ENCODE measurements around the gene APBB2. TPM values are rescaled to one million over a fixed set of nuclear protein-coding genes. Genes with fewer than 3 reads are reported as not detected.

Gene APBB2
- total RNA-seq, 1 experiment from 2014 or later, result 80.7 TPM

GRCh38 chr4:41009411-41009810 lies 204.9 kb downstream of the APBB2 start:
- peaks cover 61% of the 10 kb centered on the region for H3K36me3 Mint-ChIP-seq (ENCODE audit: insufficient read depth, unreplicated experiment)
- BruUV-seq (replicated peaks), result no TSS peak
- ChIA-PET POLR2A (no interaction called here), CTCF (no interaction called here)
- no peak overlapping the region for H3K27ac Mint-ChIP-seq (ENCODE audit: unreplicated experiment)
- intact Hi-C loops (cut with micrococcal nuclease; ENCODE audit: unreplicated experiment), result no loop called here
- Histone ChIP-seq H3K4me3 (ENCODE audit: low read depth, low read length) (no peak overlapping the region), H3K4me1 (no peaks in the 10 kb centered on the region), H3K9me3 (no peaks in the 10 kb centered on the region), H3K27me3 (replicated peaks; ENCODE audit: control insufficient read depth, insufficient read depth, low read length) (no peaks in the 10 kb centered on the region), H3K36me3 (ENCODE audit: control insufficient read depth, insufficient read depth, low read length) (no peaks in the 10 kb centered on the region; the same call in none of the 2 replicates)
- DNase-seq, result no peak
- H3K4me3 Mint-ChIP-seq (ENCODE audit: unreplicated experiment), result no peak overlapping the region
- peaks cover 7% of the 10 kb centered on the region for H3K4me1 Mint-ChIP-seq (ENCODE audit: low read depth, unreplicated experiment)
- H3K9me3 Mint-ChIP-seq (ENCODE audit: unreplicated experiment), result no peaks in the 10 kb centered on the region
- TF ChIP-seq, protein P1, sequence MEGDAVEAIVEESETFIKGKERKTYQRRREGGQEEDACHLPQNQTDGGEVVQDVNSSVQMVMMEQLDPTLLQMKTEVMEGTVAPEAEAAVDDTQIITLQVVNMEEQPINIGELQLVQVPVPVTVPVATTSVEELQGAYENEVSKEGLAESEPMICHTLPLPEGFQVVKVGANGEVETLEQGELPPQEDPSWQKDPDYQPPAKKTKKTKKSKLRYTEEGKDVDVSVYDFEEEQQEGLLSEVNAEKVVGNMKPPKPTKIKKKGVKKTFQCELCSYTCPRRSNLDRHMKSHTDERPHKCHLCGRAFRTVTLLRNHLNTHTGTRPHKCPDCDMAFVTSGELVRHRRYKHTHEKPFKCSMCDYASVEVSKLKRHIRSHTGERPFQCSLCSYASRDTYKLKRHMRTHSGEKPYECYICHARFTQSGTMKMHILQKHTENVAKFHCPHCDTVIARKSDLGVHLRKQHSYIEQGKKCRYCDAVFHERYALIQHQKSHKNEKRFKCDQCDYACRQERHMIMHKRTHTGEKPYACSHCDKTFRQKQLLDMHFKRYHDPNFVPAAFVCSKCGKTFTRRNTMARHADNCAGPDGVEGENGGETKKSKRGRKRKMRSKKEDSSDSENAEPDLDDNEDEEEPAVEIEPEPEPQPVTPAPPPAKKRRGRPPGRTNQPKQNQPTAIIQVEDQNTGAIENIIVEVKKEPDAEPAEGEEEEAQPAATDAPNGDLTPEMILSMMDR (IDR thresholded peaks at IDR 0.05; ENCODE audit: insufficient read depth in 1 of 2, low read depth in 1 of 2, low read length in 1 of 2, severe bottlenecking in 1 of 2, unreplicated experiment in 1 of 2), result no peak
- no peaks in the 10 kb centered on the region for H3K27me3 Mint-ChIP-seq (ENCODE audit: insufficient read depth, unreplicated experiment)

- ChIA-PET CTCF (no interaction called here), POLR2A (no interaction called here)
- BruUV-seq (replicated peaks), result no TSS peak
These were observed 208.2 kb downstream of the APBB2 start for GRCh38 chr4:41006141-41006540.

GRCh38 chr4:41002309-41002708 lies 212.0 kb downstream of the APBB2 start:
- Histone ChIP-seq H3K4me1 (no peaks in the 10 kb centered on the region), H3K36me3 (ENCODE audit: control insufficient read depth, insufficient read depth, low read length) (no peaks in the 10 kb centered on the region; the same call in 1 of the 2 replicates), H3K9me3 (no peaks in the 10 kb centered on the region), H3K4me3 (ENCODE audit: low read depth, low read length) (no peak overlapping the region), H3K27me3 (replicated peaks; ENCODE audit: control insufficient read depth, insufficient read depth, low read length) (no peaks in the 10 kb centered on the region)
- TF ChIP-seq, protein P1 (IDR thresholded peaks at IDR 0.05; ENCODE audit: insufficient read depth in 1 of 2, low read depth in 1 of 2, low read length in 1 of 2, severe bottlenecking in 1 of 2, unreplicated experiment in 1 of 2), result no peak
- Mint-ChIP-seq H3K27ac (ENCODE audit: unreplicated experiment) (no peak overlapping the region), H3K9me3 (ENCODE audit: unreplicated experiment) (peaks cover 2% of the 10 kb centered on the region), H3K4me1 (ENCODE audit: low read depth, unreplicated experiment) (peaks cover 1% of the 10 kb centered on the region), H3K36me3 (ENCODE audit: insufficient read depth, unreplicated experiment) (peaks cover 22% of the 10 kb centered on the region), H3K4me3 (ENCODE audit: unreplicated experiment) (no peak overlapping the region), H3K27me3 (ENCODE audit: insufficient read depth, unreplicated experiment) (no peaks in the 10 kb centered on the region)
- no TSS peak for BruUV-seq (replicated peaks)
- ChIA-PET CTCF (no interaction called here), POLR2A (no interaction called here)
- intact Hi-C loops (cut with micrococcal nuclease; ENCODE audit: unreplicated experiment), result no loop called here
- no peak for DNase-seq

More at GRCh38 chr4:41006141-41006540, 208.2 kb downstream of the APBB2 start:
- Histone ChIP-seq H3K4me1 (no peaks in the 10 kb centered on the region), H3K27me3 (replicated peaks; ENCODE audit: control insufficient read depth, insufficient read depth, low read length) (no peaks in the 10 kb centered on the region), H3K9me3 (no peaks in the 10 kb centered on the region), H3K36me3 (ENCODE audit: control insufficient read depth, insufficient read depth, low read length) (no peaks in the 10 kb centered on the region; the same call in 1 of the 2 replicates), H3K4me3 (ENCODE audit: low read depth, low read length) (no peak overlapping the region)
- no peak overlapping the region for H3K27ac Mint-ChIP-seq (ENCODE audit: unreplicated experiment)
- TF ChIP-seq, protein P1 (IDR thresholded peaks at IDR 0.05; ENCODE audit: insufficient read depth in 1 of 2, low read depth in 1 of 2, low read length in 1 of 2, severe bottlenecking in 1 of 2, unreplicated experiment in 1 of 2), result no peak
- intact Hi-C loops (cut with micrococcal nuclease; ENCODE audit: unreplicated experiment), result no loop called here
- no peaks in the 10 kb centered on the region for H3K9me3 Mint-ChIP-seq (ENCODE audit: unreplicated experiment)
- H3K4me3 Mint-ChIP-seq (ENCODE audit: unreplicated experiment), result no peak overlapping the region
- DNase-seq, result no peak
- H3K36me3 Mint-ChIP-seq (ENCODE audit: insufficient read depth, unreplicated experiment), result peaks cover 40% of the 10 kb centered on the region
- no peaks in the 10 kb centered on the region for H3K27me3 Mint-ChIP-seq (ENCODE audit: insufficient read depth, unreplicated experiment)
- no peaks in the 10 kb centered on the region for H3K4me1 Mint-ChIP-seq (ENCODE audit: low read depth, unreplicated experiment)

Data from Caco-2 (cell line).